Limb (tissue), 2 donors: ENCODE measurements around the gene STAG2.
"Not testable (repeated sequence)": the region's sequence is repeated elsewhere in the genome, so short reads cannot be mapped to it uniquely, and the experiment has no call there.

ENCODE experiments used
- DNase-seq, 2 donors: peaks; one replicate each; pipeline ENCODE4 v3.0.0-alpha.2; 2016; ENCODE audit errors: extremely low spot score in 2 of 2

STAG2 gene

GRCh38 chrX:123961268-123962005 is at the start of gene STAG2:
TSS of gene STAG2 (plus strand) at chrX:123961706. CDS start at chrX:124022628, 60,922 bp downstream.
- DNase-seq, result peak; percentile 85 to 86

GRCh38 chrX:123917069-123917468 is 44.4 kb upstream of the STAG2 start:
- DNase-seq, result no peak

GRCh38 chrX:123918106-123918721 is 43.3 kb upstream of the STAG2 start:
- DNase-seq, result no peak

- DNase-seq, result no peak
Measured at GRCh38 chrX:123920105-123920785, 41.3 kb upstream of the STAG2 start.

- DNase-seq, result no peak
Measured at GRCh38 chrX:123923211-123923610, 38.3 kb upstream of the STAG2 start.

GRCh38 chrX:123924186-123924585 is 37.3 kb upstream of the STAG2 start:
- DNase-seq, result no peak

GRCh38 chrX:123927845-123928244 is 33.7 kb upstream of the STAG2 start:
- no peak for DNase-seq

- not testable (repeated sequence) for DNase-seq
Measured at GRCh38 chrX:123932055-123932454, 29.5 kb upstream of the STAG2 start.

GRCh38 chrX:123943074-123943473 is 18.4 kb upstream of the STAG2 start:
- no peak for DNase-seq

- DNase-seq, result no peak
Measured at GRCh38 chrX:123943488-123943887, 18.0 kb upstream of the STAG2 start.

- DNase-seq, result no peak
Measured at GRCh38 chrX:123949846-123950245, 11.7 kb upstream of the STAG2 start.

GRCh38 chrX:123959281-123960063 is 2.0 kb upstream of the STAG2 start:
- peak in 1 of 2 donors; percentile 51 for DNase-seq

GRCh38 chrX:123960956-123961267 is 594 bp upstream of the STAG2 start:
- DNase-seq, result no peak

- DNase-seq, result no peak
Measured at GRCh38 chrX:123962006-123962467, 531 bp downstream of the STAG2 start.

- peak; percentile 90 to 91 for DNase-seq
Measured at GRCh38 chrX:123962794-123963373, 1.4 kb downstream of the STAG2 start.

- no peak for DNase-seq
Measured at GRCh38 chrX:123964156-123964834, 2.8 kb downstream of the STAG2 start.

GRCh38 chrX:123965712-123966111 is 4.2 kb downstream of the STAG2 start:
- DNase-seq, result no peak

GRCh38 chrX:123967497-123967896 is 6.0 kb downstream of the STAG2 start:
- no peak for DNase-seq

- no peak for DNase-seq
Measured at GRCh38 chrX:123968383-123969050, 7.0 kb downstream of the STAG2 start.

GRCh38 chrX:123971982-123972381 is 10.5 kb downstream of the STAG2 start:
- DNase-seq, result no peak
